CD14-positive monocyte (primary cell): Measurements from ENCODE around the gene SMURF2. TPM values are rescaled to one million over a fixed set of nuclear protein-coding genes. Genes with fewer than 3 reads are reported as not detected.

Experiments
- DNase-seq, 3 donors: peaks; one replicate each; pipeline ENCODE4 v3.0.0-alpha.2; 2011 to 2022
- H2AFZ ChIP-seq: 2 replicates; pipeline ENCODE4 v1.6.0; 2012; ENCODE audit warnings: mild to moderate bottlenecking, low read depth, low read length, inconsistent platforms; ENCODE audit not compliant: insufficient read depth, poor library complexity, severe bottlenecking
- H3K27ac ChIP-seq, 2 donors: 1 replicate in 1 of 2; 2 replicates in 1 of 2; pipeline ENCODE4 v1.5.1; 2012 to 2013; ENCODE audit warnings: low read length in 2 of 2, control low read depth in 1 of 2, inconsistent platforms in 1 of 2, low read depth in 1 of 2, mild to moderate bottlenecking in 1 of 2
- H3K27me3 ChIP-seq, 2 donors: one replicate each; pipeline versions ENCODE4 v1.6.0 to v1.6.1; 2011 to 2013; ENCODE audit warnings: low read length in 2 of 2; ENCODE audit not compliant: control insufficient read depth in 2 of 2, insufficient read depth in 2 of 2
- H3K36me3 ChIP-seq, 2 donors: replicated peaks in 1 of 2; 1 replicate in 1 of 2; 2 replicates in 1 of 2; pipeline versions ENCODE4 v1.5.1 to v1.6.1; 2012 to 2013; ENCODE audit warnings: low read length in 2 of 2, control low read depth in 1 of 2, inconsistent platforms in 1 of 2, mild to moderate bottlenecking in 1 of 2; ENCODE audit not compliant: insufficient read depth in 2 of 2, control insufficient read depth in 1 of 2
- H3K4me1 ChIP-seq, 2 donors: 1 replicate in 1 of 2; 2 replicates in 1 of 2; pipeline versions ENCODE4 v1.5.1 to v1.6.1; 2012 to 2013; ENCODE audit warnings: low read length in 2 of 2, control low read depth in 1 of 2, inconsistent platforms in 1 of 2, mild to moderate bottlenecking in 1 of 2, moderate library complexity in 1 of 2; ENCODE audit not compliant: insufficient read depth in 2 of 2, control insufficient read depth in 1 of 2
- H3K4me2 ChIP-seq: replicated peaks from 2 replicates; pipeline ENCODE3; 2012; ENCODE audit warnings: low read length, moderate library complexity, mild to moderate bottlenecking; ENCODE audit not compliant: poor library complexity, severe bottlenecking; ENCODE audit errors: extremely low read depth
- H3K4me3 ChIP-seq, 3 experiments: fragments of 200-600 bp in 1 of 3; sonication (generic) in 1 of 3; replicated peaks in 1 of 3; 1 replicate in 2 of 3; 2 replicates in 1 of 3; pipeline ENCODE4 v1.5.1; 2011 to 2013; ENCODE audit warnings: low read length in 3 of 3, mild to moderate bottlenecking in 3 of 3, control low read depth in 2 of 3, low read depth in 2 of 3, inconsistent platforms in 1 of 3, moderate library complexity in 1 of 3
- H3K79me2 ChIP-seq: 2 replicates; pipeline ENCODE4 v1.6.0; 2012; ENCODE audit warnings: mild to moderate bottlenecking, control low read depth, inconsistent platforms, low read length, moderate library complexity; ENCODE audit not compliant: insufficient read depth
- H3K9ac ChIP-seq: 2 replicates; pipeline ENCODE4 v1.6.0; 2017; ENCODE audit warnings: low read length, mild to moderate bottlenecking; ENCODE audit not compliant: insufficient read depth, poor library complexity, severe bottlenecking
- H3K9me3 ChIP-seq, 2 donors: replicated peaks in 1 of 2; 1 replicate in 1 of 2; 2 replicates in 1 of 2; pipeline versions ENCODE4 v1.5.1 to v1.6.1; 2012 to 2013; ENCODE audit warnings: low read length in 2 of 2, control low read depth in 1 of 2; ENCODE audit not compliant: control insufficient read depth in 1 of 2, insufficient read depth in 1 of 2
- H4K20me1 ChIP-seq: 2 replicates; pipeline ENCODE4 v1.6.0; 2012; ENCODE audit warnings: mild to moderate bottlenecking, low read length, control low read depth, moderate library complexity; ENCODE audit not compliant: insufficient read depth
- H3K27ac Mint-ChIP-seq, 7 donors: one replicate each; pipeline ENCODE4 v1.8.0; 2020; ENCODE audit warnings: mild to moderate bottlenecking in 7 of 7, mixed read lengths in 7 of 7, moderate library complexity in 6 of 7, inconsistent platforms in 2 of 7
- H3K27me3 Mint-ChIP-seq, 3 donors: one replicate each; pipeline ENCODE4 v1.8.0; 2021 to 2022; ENCODE audit warnings: low read depth in 3 of 3, mild to moderate bottlenecking in 3 of 3, mixed read lengths in 3 of 3, moderate library complexity in 3 of 3, inconsistent platforms in 1 of 3
- H3K36me3 Mint-ChIP-seq, 2 donors: one replicate each; pipeline ENCODE4 v1.8.0; 2020; ENCODE audit warnings: mixed read lengths in 2 of 2, inconsistent platforms in 1 of 2, mild to moderate bottlenecking in 1 of 2
- H3K4me1 Mint-ChIP-seq: one replicate; pipeline ENCODE4 v1.8.0; 2020; ENCODE audit warnings: mild to moderate bottlenecking, mixed read lengths
- H3K4me3 Mint-ChIP-seq, 2 donors: one replicate each; pipeline ENCODE4 v1.8.0; 2020; ENCODE audit warnings: mild to moderate bottlenecking in 2 of 2, mixed read lengths in 2 of 2, moderate library complexity in 1 of 2
- H3K9me3 Mint-ChIP-seq, 7 donors: one replicate each; pipeline ENCODE4 v1.8.0; 2020 to 2022; ENCODE audit warnings: mixed read lengths in 7 of 7, mild to moderate bottlenecking in 6 of 7, moderate library complexity in 6 of 7, inconsistent platforms in 2 of 7
- WGBS: methylation state at CpG from one replicate; pipeline ENCODE4 v1.1.5; 2013; ENCODE audit warnings: missing lambda C conversion rate; ENCODE audit not compliant: insufficient coverage; 5-methylcytosine and 5-hydroxymethylcytosine counted together
- intact Hi-C, 2 donors: fragments of 100-400 bp; cut with micrococcal nuclease; formaldehyde crosslinking; loops; one replicate each; pipeline versions ENCODE4 v1.15.0 to v1.15.1; 2023
- polyA plus RNA-seq, 3 donors: library from polyadenylated mRNA; depleted of rRNA in 1 of 3; unstranded in 2 of 3; stranded (reverse) in 1 of 3; fragments of 300-500 nt in 2 of 3; fragments of >200 nt in 1 of 3; fragmentation: Illumina TruSeq in 2 of 3; gene quantifications; 1 replicate in 2 of 3; 2 replicates in 1 of 3; pipeline ENCODE4 v1.2.3, GENCODE V29; 2012 to 2021
- TF ChIP-seq, protein P1 (sequence below): fragments of 200-600 bp; IDR thresholded peaks from one replicate; pipeline ENCODE4 v1.8.0; 2022; ENCODE audit warnings: antibody characterized with exemption, mild to moderate bottlenecking

SMURF2 gene
- polyA plus RNA-seq, 3 donors = 2.2 to 12.9 (median 4.5) TPM

DNA sequence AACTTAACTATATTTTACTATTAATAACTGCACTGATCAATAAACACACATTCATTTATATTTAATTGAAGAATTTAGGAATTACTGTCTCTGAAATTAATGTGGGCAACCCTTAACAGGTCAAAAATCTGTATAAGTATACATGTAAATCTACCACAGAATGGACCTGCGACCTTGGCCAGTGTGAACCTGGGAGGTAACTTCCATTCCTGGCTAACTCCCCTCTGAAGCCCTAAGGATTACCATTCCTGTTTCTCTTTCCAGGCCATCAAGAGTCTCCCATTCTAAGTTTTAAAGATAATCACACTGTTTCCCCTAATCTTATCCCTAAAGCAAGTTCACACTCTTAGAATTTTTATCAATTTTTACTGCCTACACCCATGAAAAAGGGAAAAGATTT, 58.1 kb downstream of the SMURF2 start:
- Mint-ChIP-seq H3K4me3 (no peak overlapping the region), H3K27ac (no peak overlapping the region), H3K4me1 (peaks cover 20% of the 10 kb centered on the region), H3K27me3 (no peaks in the 10 kb centered on the region), H3K9me3 (no peaks in the 10 kb centered on the region), H3K36me3 (peaks cover 9 to 12% of the 10 kb centered on the region in 2 donors)
- Histone ChIP-seq H3K27me3 (no peaks in the 10 kb centered on the region), H3K79me2 (peaks cover 63% of the 10 kb centered on the region), H4K20me1 (peaks cover 59% of the 10 kb centered on the region), H3K27ac (no peak overlapping the region), H3K9ac (no peak overlapping the region), H3K4me1 (peaks cover 9 to 10% of the 10 kb centered on the region in 2 donors), H3K4me2 (no peak overlapping the region), H3K36me3 (no peaks in the 10 kb centered on the region), H2AFZ (no peak overlapping the region), H3K4me3 (no peak overlapping the region), H3K9me3 (no peaks in the 10 kb centered on the region)
- 100% methylated on average over 1 of the region's 1 CpG for WGBS
- DNase-seq = no peak
- TF ChIP-seq, protein P1, sequence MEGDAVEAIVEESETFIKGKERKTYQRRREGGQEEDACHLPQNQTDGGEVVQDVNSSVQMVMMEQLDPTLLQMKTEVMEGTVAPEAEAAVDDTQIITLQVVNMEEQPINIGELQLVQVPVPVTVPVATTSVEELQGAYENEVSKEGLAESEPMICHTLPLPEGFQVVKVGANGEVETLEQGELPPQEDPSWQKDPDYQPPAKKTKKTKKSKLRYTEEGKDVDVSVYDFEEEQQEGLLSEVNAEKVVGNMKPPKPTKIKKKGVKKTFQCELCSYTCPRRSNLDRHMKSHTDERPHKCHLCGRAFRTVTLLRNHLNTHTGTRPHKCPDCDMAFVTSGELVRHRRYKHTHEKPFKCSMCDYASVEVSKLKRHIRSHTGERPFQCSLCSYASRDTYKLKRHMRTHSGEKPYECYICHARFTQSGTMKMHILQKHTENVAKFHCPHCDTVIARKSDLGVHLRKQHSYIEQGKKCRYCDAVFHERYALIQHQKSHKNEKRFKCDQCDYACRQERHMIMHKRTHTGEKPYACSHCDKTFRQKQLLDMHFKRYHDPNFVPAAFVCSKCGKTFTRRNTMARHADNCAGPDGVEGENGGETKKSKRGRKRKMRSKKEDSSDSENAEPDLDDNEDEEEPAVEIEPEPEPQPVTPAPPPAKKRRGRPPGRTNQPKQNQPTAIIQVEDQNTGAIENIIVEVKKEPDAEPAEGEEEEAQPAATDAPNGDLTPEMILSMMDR = no peak
- intact Hi-C loops = no loop called here

- peaks cover 25% of the 10 kb centered on the region for H3K4me1 Mint-ChIP-seq
- H3K27me3 Mint-ChIP-seq = no peaks in the 10 kb centered on the region
- DNase-seq = no peak
- Histone ChIP-seq H3K27ac (peak overlapping the region in 1 of 2 donors; percentile 3), H3K9ac (no peak overlapping the region), H3K4me1 (peaks cover 11 to 17% of the 10 kb centered on the region in 2 donors), H3K27me3 (no peaks in the 10 kb centered on the region), H3K79me2 (peaks cover 37% of the 10 kb centered on the region), H4K20me1 (peaks cover 37% of the 10 kb centered on the region), H3K36me3 (peaks cover 0 to 8% of the 10 kb centered on the region in 2 donors), H3K9me3 (no peaks in the 10 kb centered on the region), H3K4me3 (no peak overlapping the region), H3K4me2 (no peak overlapping the region), H2AFZ (no peak overlapping the region)
- H3K27ac Mint-ChIP-seq = peak overlapping the region in 1 of 7 donors; percentile 29
- WGBS = 60% methylated on average over 1 of the region's 1 CpG
- H3K36me3 Mint-ChIP-seq = peaks cover 19 to 23% of the 10 kb centered on the region in 2 donors
- TF ChIP-seq, protein P1 = no peak
- H3K9me3 Mint-ChIP-seq = no peaks in the 10 kb centered on the region
- intact Hi-C loops = no loop called here
- no peak overlapping the region for H3K4me3 Mint-ChIP-seq
Observed at GRCh38 chr17:64599827-64600226, 62.3 kb downstream of the SMURF2 start.
